Measurements from ENCODE around the gene BASP1.

DNA sequence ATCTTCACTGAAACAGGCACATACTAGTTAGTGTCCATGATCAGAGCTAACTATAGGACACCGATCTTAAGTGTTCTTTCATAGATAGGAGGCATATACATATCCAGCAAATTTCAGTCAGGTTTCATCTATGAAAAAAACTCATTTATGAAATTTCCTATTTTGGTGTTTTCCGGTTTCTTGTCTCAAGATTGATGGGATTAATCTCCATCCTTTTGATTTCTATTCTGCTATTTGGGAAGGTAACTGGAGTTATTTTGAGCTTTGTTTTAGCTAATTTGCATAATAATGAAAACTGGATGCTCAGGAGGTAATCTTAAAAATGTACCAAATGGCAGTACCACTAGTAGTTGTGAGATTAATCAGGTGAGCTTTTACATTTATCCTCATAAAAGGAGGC lies 62.1 kb downstream of the BASP1 start:
- TF ChIP-seq YY1 (IDR thresholded peaks at IDR 0.05; ENCODE audit: insufficient read depth, insufficient read length) (no peak), ZNF274 (IDR thresholded peaks at IDR 0.05; ENCODE audit: low read depth, low read length) (no peak), SUZ12 (IDR thresholded peaks at IDR 0.05; ENCODE audit: extremely low read depth, insufficient read depth, insufficient read length) (no peak)
